Measurements from ENCODE around the gene CHRM5.

Gene CHRM5

GRCh38 chr15:34023907-34024306 lies 55.6 kb downstream of the CHRM5 start:
- H3K4me3 ChIP-seq (ENCODE audit: low read depth, low read length), result no peak overlapping the region
- no peak for TF ChIP-seq CTCF (IDR thresholded peaks at IDR 0.05; ENCODE audit: low read depth, low read length)

- no peak for TF ChIP-seq CTCF (IDR thresholded peaks at IDR 0.05; ENCODE audit: low read depth, low read length)
- no peak overlapping the region for H3K4me3 ChIP-seq (ENCODE audit: low read depth, low read length)
Measured at GRCh38 chr15:34025252-34025651, 57.0 kb downstream of the CHRM5 start.

- TF ChIP-seq CTCF (IDR thresholded peaks at IDR 0.05; ENCODE audit: low read depth, low read length), result no peak
Measured at GRCh38 chr15:34027606-34028005, 59.3 kb downstream of the CHRM5 start.

GRCh38 chr15:34031987-34032760 lies 63.9 kb downstream of the CHRM5 start:
- no peak for TF ChIP-seq CTCF (IDR thresholded peaks at IDR 0.05; ENCODE audit: low read depth, low read length)
- H3K4me3 ChIP-seq (ENCODE audit: low read depth, low read length), result no peak overlapping the region

More at GRCh38 chr15:34027606-34028005, 59.3 kb downstream of the CHRM5 start:
- no peak overlapping the region for H3K4me3 ChIP-seq (ENCODE audit: low read depth, low read length)

- TF ChIP-seq CTCF (IDR thresholded peaks at IDR 0.05; ENCODE audit: low read depth, low read length), result no peak
- H3K4me3 ChIP-seq (ENCODE audit: low read depth, low read length), result peak overlapping the region; percentile 84
Measured at GRCh38 chr15:34038023-34038870, 70.0 kb downstream of the CHRM5 start.

GRCh38 chr15:34038871-34039789 lies 70.8 kb downstream of the CHRM5 start, which contains the start of gene AVEN:
Gene AVEN (minus strand): TSS chr15:34039204. CDS start chr15:34039046, 158 bp downstream.
- no peak for TF ChIP-seq CTCF (IDR thresholded peaks at IDR 0.05; ENCODE audit: low read depth, low read length)
- H3K4me3 ChIP-seq (ENCODE audit: low read depth, low read length), result peak within 1 kb of the TSS; percentile 84
